ENCODE data around the gene NUP205. TPM values are rescaled to one million over a fixed set of nuclear protein-coding genes. Genes with fewer than 3 reads are reported as not detected.
"Not testable (repeated sequence)": the region's sequence is repeated elsewhere in the genome, so short reads cannot be mapped to it uniquely, and the experiment has no call there.

NUP205 gene
- total RNA-seq, 1 donor from 2014 or later, result 38.8 TPM

DNA sequence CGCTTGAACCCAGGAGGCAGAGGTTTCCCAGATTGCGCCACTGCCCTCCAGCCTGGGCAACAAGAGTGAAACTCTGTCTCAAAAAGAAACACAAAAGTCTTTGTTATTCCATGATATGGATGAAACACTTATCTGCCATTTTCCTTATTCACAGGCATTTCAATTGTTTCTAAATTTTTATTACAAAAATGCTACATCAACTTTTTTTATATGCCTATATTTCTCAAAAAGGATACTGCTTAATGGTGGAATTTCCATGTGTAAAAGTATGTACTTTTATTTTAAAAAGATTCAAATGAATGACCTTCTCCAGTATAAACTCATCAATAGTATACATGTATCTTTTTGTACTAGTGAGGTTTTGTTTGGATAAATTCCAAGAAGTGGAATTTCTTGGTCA lies 62.7 kb downstream of the NUP205 start:
- no peak for DNase-seq (ENCODE audit: low read depth)

DNA sequence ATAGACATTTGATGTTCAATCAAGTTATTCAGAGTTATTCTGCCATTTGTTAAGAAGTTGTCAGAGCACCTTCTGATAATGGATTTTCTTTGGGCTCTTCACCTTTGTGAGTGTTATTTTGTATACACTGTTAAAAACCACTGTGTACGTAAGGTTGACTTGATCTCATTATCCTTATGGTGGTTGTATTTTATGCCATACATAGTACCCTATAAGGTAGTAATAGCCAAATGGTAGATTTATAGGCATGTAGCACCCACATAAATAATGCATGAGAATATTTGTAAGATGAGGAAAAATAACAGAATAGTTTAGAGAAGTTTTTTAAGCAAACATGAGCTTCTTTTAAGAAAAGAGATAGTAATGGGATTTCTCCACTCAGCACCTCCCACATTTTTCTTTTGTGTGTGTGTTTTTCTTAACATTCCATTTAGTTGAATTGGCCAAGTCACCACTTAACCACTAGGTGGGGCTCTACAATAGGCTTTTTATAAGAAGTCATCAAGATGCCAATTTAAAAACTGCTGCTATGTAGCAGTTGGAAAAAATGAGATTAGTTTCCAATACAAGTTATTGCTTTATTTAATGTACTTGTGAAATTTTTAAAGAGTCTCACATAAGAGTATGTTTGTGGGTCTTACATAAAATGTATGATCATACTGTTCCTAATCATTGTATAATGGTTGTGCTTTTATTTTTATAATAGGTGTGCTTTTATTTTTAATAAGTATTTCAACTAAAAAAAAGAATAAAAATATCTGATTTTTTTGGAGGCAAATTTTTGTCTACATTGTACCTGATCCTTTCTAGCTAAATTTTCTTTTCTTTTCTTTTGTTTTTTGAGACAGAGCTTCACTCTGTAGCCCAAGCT lies 63.5 kb downstream of the NUP205 start:
- DNase-seq (ENCODE audit: low read depth), result peak; percentile 89

DNA sequence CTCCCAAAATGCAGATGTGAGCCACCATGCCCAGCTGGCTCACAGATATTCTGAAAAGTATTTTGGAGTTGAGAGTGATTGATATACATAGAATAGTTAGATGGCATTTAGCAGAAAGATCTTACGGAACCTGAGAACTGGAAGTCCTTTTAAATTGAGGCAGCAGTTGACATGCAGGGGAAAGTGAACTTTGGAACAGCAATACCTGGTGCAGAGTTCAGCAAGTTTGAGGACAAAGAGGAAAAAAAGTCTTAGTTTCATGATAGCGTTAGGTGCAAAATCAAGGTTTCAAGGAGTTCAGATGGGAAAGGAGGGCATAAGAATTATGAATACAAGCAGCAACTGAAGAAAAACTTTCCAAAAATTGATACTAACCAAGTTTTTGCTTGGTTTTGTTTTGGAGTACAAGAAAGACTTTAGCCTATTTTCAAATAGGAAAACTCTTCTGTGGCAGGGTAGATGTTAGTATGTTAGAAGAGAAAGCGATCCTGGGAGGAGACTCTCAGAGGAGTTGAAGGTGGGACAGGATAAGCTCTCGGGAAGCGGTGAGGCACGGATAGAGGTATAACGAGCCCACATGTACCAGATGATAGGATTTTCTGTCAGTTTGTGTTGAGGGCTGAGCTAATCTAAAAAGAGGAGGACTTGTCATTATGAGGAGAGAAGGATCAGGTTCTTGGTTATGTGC lies 76.6 kb downstream of the NUP205 start:
- no peak for DNase-seq (ENCODE audit: low read depth)

DNA sequence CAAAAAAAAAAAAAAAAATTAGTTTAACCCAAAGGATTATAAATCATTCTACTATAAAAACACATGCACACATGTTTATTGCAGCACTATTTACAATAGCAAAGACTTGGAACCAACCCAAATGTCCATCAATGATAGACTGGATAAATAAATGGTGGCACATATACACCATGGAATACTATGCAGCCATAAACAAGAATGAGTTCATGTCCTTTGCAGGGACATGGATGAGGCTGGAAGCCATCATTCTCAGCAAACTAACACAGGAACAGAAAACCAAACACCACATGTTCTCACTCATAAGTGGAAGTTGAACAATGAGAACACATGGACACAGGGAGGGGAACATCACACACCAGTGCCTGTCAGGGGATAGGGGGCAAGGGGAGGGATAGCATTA lies 82.0 kb downstream of the NUP205 start:
- DNase-seq (ENCODE audit: low read depth), result not testable (repeated sequence)

DNA sequence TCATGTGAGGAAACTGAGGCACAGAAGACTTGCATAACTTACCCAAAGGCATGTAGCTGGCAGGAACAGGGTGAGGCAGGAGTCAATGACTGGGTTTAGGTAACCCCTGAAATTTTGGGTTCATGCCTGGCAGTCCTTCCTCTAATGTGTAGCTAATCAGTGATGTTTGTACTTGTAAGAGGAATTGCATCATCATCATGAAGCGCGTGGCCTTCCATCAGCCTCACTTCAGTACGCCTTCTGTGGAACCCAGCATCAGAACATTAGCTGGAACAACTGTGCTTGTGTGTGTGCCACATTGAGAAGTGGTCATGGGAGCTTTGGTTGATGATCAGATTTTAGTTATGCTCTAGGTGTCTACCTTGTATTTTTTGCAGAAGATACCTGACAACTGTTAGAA lies 86.4 kb downstream of the NUP205 start:
- no peak for DNase-seq (ENCODE audit: low read depth)

DNA sequence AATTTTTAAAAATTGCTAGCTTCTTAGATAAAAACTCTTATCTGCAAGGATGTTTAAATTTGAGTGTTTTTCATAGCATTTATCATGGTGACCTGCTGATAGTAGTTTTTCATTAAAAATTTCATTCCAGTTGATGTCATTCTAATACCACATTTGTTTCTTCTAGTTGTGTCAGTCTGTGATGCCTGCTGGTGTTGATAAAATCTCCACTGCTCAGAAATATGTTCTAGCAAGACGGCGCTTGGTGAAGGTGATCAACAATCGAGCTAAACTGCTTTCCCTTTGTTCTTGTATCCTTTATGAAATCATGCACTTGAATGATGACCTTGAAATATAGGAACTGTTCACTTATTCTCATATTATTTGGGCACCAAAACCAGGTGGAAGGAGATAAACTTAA lies 87.0 kb downstream of the NUP205 start:
- DNase-seq (ENCODE audit: low read depth), result no peak

DNA sequence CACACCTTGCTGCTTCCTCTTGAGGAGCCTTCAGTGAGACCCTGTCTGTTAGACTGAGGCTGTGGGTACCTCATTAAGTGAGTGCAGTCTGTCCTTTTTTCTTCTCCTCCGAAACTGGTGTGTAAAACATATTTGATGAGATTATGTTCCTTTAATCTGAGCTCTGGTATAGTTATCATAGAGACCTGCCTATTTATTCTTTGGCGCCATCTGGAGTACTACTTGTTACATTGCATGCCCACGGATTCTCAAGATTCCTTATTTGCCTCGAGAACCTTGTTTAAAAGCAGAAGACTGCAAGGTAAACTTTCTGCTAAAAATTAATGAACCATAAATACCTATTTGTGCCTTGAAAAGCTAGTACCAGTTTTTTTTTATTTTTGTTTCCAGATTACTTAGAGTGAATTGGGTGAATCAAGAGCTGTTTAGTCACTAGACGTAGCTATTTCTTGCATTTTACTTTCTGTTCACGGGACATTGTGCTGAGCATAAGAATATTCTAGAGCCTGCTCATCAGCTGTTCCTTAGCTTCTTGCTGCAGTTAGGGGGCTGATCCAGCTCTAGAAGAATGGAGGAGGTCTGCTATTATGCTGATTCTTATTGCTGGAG lies 87.7 kb downstream of the NUP205 start:
- DNase-seq (ENCODE audit: low read depth), result peak; percentile 55

DNA sequence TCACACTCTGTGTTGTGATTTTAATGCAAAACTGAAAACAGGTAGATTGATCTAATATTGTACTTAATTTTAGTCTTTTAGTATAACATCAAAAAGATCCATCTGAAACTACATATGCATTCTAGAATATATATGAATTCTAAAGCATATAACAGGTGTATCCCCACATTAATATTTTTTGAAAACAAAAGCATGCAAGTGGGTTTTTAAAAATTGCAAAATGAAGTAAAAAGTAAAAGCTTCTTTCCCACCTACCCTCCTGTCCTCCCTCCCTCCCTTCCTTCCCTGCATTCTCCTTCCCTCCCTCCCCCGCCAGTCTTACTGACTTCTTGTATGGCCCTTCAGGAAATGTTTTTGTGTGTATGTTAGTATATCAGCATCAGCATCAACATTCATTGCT lies 90.0 kb downstream of the NUP205 start:
- no peak for DNase-seq (ENCODE audit: low read depth)

DNA sequence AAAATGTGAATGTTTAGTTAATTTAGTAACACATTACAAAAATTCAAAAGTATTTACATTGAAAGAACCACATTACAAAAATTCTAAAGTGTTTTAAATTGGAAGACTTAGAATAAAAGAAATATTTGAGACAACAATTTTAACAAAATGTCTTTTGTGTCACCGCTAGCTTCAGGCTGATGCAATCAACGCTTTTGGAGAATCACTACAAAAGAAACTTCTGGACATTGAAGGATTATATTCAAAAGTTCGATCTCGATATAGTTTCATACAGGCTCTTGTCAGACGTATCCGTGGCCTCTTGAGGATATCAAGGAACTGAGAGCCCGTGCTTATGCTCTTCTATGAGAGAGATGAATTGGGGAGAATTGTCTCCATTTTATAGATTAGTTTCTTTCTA lies 90.5 kb downstream of the NUP205 start:
- DNase-seq (ENCODE audit: low read depth), result no peak

DNA sequence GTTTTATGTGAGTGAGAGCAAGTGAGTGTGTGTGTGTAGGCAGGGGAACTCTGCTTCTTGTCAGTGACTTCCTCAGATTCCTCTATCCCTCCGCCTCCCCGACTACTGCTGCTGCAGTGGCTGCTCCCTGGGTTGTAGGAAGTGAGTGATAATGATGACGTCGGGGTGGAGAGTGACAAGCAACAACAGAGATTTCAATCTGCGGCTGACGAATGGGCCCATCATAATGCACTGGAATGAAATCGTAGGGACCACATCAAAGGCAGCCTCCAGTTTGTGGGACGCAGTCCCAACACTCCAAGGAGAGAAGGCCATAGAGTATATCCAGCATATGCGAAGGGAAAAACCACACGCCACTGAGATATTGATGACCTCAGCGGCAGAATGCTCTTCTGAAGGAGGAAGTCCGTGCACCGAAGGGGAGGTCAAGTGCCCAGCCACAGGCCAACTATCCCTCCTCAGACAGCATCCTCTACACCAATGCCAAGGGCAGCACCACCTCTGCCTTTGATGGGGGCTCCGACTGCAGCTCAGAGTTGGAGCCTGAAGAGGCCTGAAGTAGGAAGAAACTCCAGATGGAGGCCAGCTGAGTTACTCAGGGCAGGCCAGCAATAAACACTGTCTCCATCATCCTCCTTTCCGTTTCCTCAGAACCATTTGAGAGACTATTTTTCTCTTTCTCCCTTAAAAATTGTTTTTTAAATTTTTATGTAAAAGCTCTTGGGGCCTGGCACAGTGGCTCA lies 93.3 kb downstream of the NUP205 start:
- DNase-seq (ENCODE audit: low read depth), result no peak

DNA sequence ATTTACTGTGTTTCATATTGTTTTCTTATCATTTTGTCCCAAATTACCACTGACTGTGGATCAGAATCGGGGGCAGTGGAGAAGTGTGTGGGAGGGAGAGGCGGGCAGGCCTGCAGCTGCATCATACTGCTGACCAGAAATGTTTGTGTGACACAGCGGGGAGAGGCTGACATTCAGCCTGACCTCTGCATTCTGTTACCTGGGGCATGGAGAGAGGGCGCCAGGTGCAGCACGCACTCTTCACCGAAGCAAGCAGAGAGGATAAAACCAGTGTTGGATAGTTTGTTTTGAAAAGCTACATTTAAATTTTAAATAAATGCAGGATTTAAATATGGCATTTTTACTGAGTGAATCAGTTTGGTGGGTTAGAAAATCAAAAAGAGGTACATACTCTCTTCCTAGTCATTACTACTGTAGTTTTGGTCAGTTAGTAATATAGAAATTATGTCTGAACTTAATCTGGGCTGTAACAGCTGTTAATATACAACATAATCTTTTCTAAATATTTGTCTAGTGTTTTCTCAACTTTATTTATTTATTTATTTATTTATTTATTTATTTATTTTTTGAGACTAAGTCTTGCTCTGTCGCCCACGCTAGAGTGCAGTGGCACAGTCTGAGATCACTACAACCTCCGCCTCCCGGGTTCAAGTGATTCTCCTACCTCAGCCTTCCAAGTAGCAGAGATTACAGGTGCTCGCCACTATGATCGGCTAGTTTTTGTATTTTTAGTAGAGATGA lies 95.8 kb downstream of the NUP205 start:
- peak; percentile 69 for DNase-seq (ENCODE audit: low read depth)

DNA sequence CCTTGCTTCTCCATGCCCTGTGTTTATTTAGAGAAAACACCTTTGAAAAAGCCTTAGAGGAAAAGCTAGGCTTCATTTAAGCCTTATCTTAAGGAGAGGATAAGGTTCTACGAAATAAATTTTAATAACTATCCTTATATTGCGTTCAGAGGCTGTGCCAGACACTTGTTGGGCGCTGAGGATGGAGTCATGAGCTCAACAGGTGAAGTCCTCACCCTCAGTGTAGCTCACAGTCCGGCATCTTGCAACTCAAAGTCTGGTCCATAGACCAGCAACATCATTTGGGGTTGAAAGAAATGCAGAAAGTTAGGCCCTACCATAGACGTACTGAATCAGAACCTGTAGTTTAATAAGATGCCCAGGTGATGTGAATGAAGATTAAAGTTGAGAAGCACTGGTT lies 100.8 kb downstream of the NUP205 start:
- DNase-seq (ENCODE audit: low read depth), result no peak

DNA sequence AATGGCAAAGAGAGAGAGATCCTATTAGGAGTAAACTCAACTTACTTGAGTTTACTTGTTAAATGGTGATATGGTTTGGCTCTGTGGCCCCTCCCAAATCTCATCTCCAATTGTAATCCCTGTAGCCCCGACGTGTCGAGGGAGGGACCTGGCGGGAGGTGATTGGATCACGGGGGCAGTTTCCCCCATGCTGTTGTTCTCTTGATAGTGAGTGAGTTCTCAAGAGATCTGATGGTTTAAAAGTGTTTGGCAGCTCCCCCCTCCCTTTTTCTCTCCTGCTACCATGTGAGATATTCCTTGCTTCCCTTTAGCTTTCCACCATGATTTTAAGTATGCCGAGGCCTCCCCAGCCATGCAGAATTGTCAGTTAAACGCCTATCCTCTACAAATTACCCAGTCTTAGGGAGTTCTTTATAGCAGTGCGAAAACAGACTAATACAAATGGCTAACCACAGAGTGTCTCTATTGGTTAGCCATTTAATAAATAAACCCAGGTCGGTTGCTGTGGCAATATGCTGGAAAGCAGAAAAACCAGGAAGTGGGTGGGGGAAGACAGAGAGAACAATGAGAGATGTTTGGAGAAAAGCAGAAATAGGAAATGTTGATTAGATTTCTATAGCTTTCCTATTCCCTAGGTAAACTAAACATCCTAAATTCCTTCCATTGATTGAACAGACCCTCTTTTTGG lies 101.6 kb downstream of the NUP205 start:
- DNase-seq (ENCODE audit: low read depth), result peak; percentile 92

DNA sequence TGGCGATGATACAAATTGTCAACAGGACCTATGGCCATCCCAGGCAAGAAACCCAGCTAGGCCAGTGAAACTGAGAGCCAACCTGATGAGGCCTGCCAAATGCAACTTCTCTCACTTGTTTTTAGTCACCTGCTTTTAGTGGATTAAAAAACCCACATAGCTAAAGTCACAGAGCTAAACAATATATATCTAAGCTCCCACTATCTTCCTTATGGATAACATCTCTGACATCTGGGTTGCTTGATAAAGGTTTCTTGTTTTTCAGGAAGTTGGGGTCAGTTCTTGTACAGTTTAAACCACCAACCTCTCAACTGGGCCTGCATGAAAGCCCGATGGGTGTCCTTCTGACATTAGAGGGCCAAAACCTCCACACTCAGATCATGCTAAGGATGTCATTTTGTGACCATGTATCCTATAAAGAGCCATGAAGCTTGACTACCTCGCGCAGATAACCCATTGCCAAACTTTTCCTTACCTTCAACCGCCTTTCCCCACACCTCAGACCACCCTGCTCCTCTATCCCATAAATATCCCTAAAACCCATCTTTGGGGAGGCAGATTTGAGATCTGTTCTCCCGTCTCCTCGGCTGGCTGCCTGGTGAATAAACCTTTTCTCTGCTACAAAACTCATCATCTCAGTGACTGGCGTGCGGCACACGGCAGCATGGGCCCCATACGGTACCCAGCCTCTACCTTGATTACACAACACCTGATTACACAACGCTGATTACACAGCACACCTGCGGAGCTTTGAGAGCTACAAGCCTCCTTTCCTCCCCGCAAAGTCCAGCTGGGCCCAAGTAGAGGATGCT lies 103.8 kb downstream of the NUP205 start:
- DNase-seq (ENCODE audit: low read depth), result no peak

DNA sequence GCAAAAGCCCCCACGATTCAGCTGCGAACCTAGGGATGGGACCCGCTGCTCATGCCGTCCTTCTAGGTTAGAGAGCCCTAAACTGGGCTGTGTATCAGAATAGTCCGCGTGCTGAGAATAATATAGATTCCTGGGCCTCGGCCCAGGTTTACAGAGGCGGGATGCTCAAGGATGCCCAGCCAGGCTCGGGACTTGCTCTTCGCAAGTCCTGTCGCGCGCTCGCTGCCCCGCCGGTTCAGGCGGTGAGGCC lies 104.3 kb downstream of the NUP205 start:
- no peak for DNase-seq (ENCODE audit: low read depth)

DNA sequence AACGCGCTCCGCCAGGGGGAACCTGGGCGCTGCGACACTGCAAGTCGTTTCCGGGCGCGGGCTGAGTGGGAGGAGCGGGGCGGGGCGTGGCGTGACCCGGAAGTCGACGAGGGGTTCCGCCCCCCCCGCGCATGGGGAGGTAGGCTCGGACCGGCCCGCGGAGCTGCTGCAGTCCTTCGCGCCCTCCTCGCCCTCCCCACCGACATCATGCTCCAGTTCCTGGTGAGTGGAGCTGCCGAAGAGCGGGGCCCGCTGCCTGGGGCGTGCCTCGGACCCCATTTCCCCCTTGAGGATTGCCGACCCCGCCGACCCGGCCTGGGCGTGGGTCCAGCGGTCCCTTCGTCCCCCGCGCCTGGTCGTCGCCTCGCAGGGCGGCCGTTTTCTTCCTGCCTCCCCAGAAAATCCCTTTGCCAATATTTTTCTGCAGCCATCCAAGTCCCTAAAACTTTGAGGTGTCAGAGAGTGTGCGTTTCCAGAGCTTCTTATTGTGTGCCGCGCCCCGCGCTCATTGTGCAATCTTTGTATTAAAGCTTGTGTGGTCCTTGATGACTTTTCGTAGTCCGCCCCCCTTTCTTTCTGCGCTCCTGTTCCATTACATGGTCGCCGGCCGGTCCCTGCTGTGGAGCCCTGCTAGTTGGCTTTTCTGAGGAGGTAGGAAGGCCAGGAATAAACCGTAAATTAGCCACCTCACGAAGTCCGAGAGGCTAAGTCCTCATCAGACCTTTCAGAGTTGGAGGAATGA lies 104.8 kb downstream of the NUP205 start, which contains the start of gene STMP1:
STMP1 (plus strand) TSS at position 142 of the 742 bp plus-strand sequence.
- peak; percentile 83 for DNase-seq (ENCODE audit: low read depth)

DNA sequence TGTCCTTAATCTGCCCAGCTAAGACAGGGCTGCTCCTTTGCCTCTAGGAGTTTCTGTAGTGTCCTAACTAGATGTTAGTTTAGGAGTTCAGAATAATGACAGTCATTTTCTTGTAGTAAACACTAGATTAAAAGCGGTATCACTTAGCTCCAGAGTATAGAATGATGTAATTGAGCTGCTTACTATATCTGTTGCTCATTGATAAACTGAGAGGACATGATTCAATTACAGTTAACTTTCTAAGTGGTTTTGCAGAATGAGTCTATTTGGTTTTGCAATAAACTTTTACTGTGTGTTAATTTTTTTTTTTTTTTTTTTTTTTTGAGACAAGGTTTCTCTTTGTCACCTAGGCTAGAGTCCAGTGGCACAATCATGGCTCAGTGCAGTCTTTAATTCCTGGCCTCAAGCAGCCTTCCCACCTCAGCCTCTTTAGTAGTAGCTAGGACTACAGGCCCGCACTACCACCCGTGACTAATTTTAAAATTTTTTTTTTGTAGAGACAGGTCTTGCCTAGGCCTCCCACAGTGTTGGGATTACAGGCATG lies 106.4 kb downstream of the NUP205 start:
- peak; percentile 49 for DNase-seq (ENCODE audit: low read depth)

DNA sequence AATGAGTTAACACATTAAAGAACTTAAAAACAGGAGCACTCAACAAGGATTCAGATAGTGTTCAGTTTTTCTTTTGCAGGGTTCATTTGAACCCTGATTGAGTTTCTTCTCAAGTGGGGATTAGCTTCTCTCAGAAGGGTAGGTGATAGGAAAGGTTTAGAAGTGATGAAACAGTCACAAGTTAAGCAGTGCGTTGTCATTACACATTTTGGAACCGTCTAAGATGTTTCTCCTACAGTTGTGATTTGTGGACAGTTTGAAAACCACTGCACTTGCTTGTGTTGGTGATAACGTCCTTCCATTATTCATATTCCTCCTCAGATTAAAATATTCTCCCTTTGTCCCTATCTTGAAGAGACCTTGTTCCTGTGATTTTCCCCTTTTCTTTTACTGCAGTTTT lies 107.3 kb downstream of the NUP205 start:
- no peak for DNase-seq (ENCODE audit: low read depth)

DNA sequence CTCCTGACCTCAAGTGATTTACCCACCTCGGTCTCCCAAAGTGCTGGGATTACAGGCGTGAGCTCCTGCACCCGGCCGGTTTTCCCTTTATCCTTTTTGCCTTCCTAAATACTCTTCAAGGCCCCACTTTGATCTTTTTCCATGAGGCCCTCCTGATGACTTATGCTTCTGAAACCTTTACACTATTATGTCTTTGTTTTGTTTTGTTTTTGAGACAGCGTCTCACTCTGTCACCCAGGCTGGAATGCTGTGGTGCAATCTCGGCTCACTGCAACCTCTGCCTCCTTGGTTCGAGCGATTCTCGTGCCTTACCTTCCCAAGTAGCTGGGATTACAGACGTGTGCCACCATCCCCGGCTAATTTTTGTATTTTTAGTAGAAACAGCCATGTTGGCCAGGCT lies 108.4 kb downstream of the NUP205 start:
- DNase-seq (ENCODE audit: low read depth), result no peak

Data from renal cortical epithelial cell (primary cell).